RPMI8226 (cell line): Measurements from ENCODE around the gene MYO1B.

Experiments used
- DNase-seq: peaks from one replicate; pipeline ENCODE4 v3.0.0-alpha.2; 2015

MYO1B gene

GRCh38 chr2:191245046-191245868, at the start of gene MYO1B:
MYO1B (plus strand) TSS chr2:191245404; CDS start chr2:191276896, 31,492 bp downstream.
- DNase-seq, result peak; percentile 62

- no peak for DNase-seq
These were observed 48.1 kb upstream of the MYO1B start for GRCh38 chr2:191197096-191197495.

- no peak for DNase-seq
These were observed 46.9 kb upstream of the MYO1B start for GRCh38 chr2:191198271-191198670.

GRCh38 chr2:191199929-191200512, 45.2 kb upstream of the MYO1B start:
- no peak for DNase-seq

GRCh38 chr2:191200910-191201309, 44.3 kb upstream of the MYO1B start:
- DNase-seq, result no peak

GRCh38 chr2:191202209-191202721, 42.9 kb upstream of the MYO1B start:
- DNase-seq, result no peak

GRCh38 chr2:191202881-191203397, 42.3 kb upstream of the MYO1B start:
- DNase-seq, result no peak

- no peak for DNase-seq
These were observed 40.8 kb upstream of the MYO1B start for GRCh38 chr2:191204433-191204832.

- DNase-seq, result no peak
These were observed 38.4 kb upstream of the MYO1B start for GRCh38 chr2:191206613-191207471.

GRCh38 chr2:191209340-191209739, 35.9 kb upstream of the MYO1B start:
- no peak for DNase-seq

- no peak for DNase-seq
These were observed 33.1 kb upstream of the MYO1B start for GRCh38 chr2:191212119-191212518.

- DNase-seq, result no peak
These were observed 31.9 kb upstream of the MYO1B start for GRCh38 chr2:191213333-191213732.

- DNase-seq, result no peak
These were observed 30.0 kb upstream of the MYO1B start for GRCh38 chr2:191215230-191215629.

- no peak for DNase-seq
These were observed 29.5 kb upstream of the MYO1B start for GRCh38 chr2:191215666-191216065.

- DNase-seq, result no peak
These were observed 27.6 kb upstream of the MYO1B start for GRCh38 chr2:191217580-191217979.

- DNase-seq, result peak; percentile 41
These were observed 26.8 kb upstream of the MYO1B start for GRCh38 chr2:191218292-191218898.

- no peak for DNase-seq
These were observed 24.5 kb upstream of the MYO1B start for GRCh38 chr2:191220671-191221070.

- no peak for DNase-seq
These were observed 23.5 kb upstream of the MYO1B start for GRCh38 chr2:191221666-191222065.

- DNase-seq, result no peak
These were observed 22.7 kb upstream of the MYO1B start for GRCh38 chr2:191222507-191222906.

- no peak for DNase-seq
These were observed 22.3 kb upstream of the MYO1B start for GRCh38 chr2:191222952-191223351.

GRCh38 chr2:191225126-191225525, 20.1 kb upstream of the MYO1B start:
- DNase-seq, result no peak

GRCh38 chr2:191225690-191226089, 19.5 kb upstream of the MYO1B start:
- DNase-seq, result no peak

- no peak for DNase-seq
These were observed 19.0 kb upstream of the MYO1B start for GRCh38 chr2:191226196-191226595.
